ENCODE measurements around the gene TIMM10B. TPM values are rescaled to one million over a fixed set of nuclear protein-coding genes. Genes with fewer than 3 reads are reported as not detected.

The TIMM10B gene
- polyA plus RNA-seq, 1 donor from 2014 or later = 24.9 TPM

GRCh38 chr11:6442441-6442840 lies 38.9 kb upstream of the TIMM10B start:
- Histone ChIP-seq H3K4me2 (ENCODE audit: low read length) (no peak overlapping the region), H3K9me2 (ENCODE audit: insufficient read depth, low read length) (no peaks in the 10 kb centered on the region), H3K4me3 (ENCODE audit: low read length) (no peak overlapping the region), H3K27me3 (ENCODE audit: insufficient read depth, low read depth, low read length) (no peaks in the 10 kb centered on the region), H3F3A (ENCODE audit: insufficient read depth, low read length, poor library complexity, severe bottlenecking) (no peaks in the 10 kb centered on the region), H3K27ac (ENCODE audit: low read length) (no peak overlapping the region), H3K9me3 (ENCODE audit: low read length) (no peaks in the 10 kb centered on the region), H4K20me1 (ENCODE audit: insufficient read depth) (no peaks in the 10 kb centered on the region), H3K79me2 (replicated peaks; ENCODE audit: insufficient read depth, low read length) (no peaks in the 10 kb centered on the region), H2AFZ (ENCODE audit: low read depth, low read length) (no peak overlapping the region), H3K36me3 (ENCODE audit: insufficient read depth, low read length) (no peaks in the 10 kb centered on the region), H3K9ac (ENCODE audit: low read length) (no peak overlapping the region)
- TF ChIP-seq TAF1 (IDR thresholded peaks at IDR 0.05; ENCODE audit: low read depth) = no peak
- no peak for TF ChIP-seq POLR2AphosphoS5 (IDR thresholded peaks at IDR 0.05)
- no peak for TF ChIP-seq REST (IDR thresholded peaks at IDR 0.05; ENCODE audit: borderline replicate concordance)
- no peak for TF ChIP-seq EP300 (conservative IDR thresholded peaks at IDR 0.05; ENCODE audit: poor library complexity, severe bottlenecking)
- no peak for TF ChIP-seq SMC3 (conservative IDR thresholded peaks at IDR 0.05; ENCODE audit: poor library complexity)
- TF ChIP-seq CTCF (IDR thresholded peaks at IDR 0.05; ENCODE audit: poor library complexity, severe bottlenecking) = no peak
- no peak for TF ChIP-seq RAD21 (conservative IDR thresholded peaks at IDR 0.05)
- TF ChIP-seq MXI1 (conservative IDR thresholded peaks at IDR 0.05; ENCODE audit: poor library complexity, severe bottlenecking) = no peak
- TF ChIP-seq EZH2 (IDR thresholded peaks at IDR 0.05; ENCODE audit: borderline replicate concordance, insufficient read depth, low read length, poor library complexity, severe bottlenecking) = no peak

GRCh38 chr11:6443269-6444003 lies 37.9 kb upstream of the TIMM10B start:
- no peak for TF ChIP-seq REST (IDR thresholded peaks at IDR 0.05; ENCODE audit: borderline replicate concordance)
- peak; percentile 65 for TF ChIP-seq RAD21 (conservative IDR thresholded peaks at IDR 0.05)
- peak; percentile 70 for TF ChIP-seq SMC3 (conservative IDR thresholded peaks at IDR 0.05; ENCODE audit: poor library complexity)
- TF ChIP-seq EZH2 (IDR thresholded peaks at IDR 0.05; ENCODE audit: borderline replicate concordance, insufficient read depth, low read length, poor library complexity, severe bottlenecking) = no peak
- peak; percentile 67 for TF ChIP-seq CTCF (IDR thresholded peaks at IDR 0.05; ENCODE audit: poor library complexity, severe bottlenecking)

More at GRCh38 chr11:6443269-6444003, 37.9 kb upstream of the TIMM10B start:
- H4K20me1 ChIP-seq (ENCODE audit: insufficient read depth) = no peaks in the 10 kb centered on the region
- no peak overlapping the region for H3K4me3 ChIP-seq (ENCODE audit: low read length)
- no peaks in the 10 kb centered on the region for H3K9me2 ChIP-seq (ENCODE audit: insufficient read depth, low read length)
- no peaks in the 10 kb centered on the region for H3K79me2 ChIP-seq (replicated peaks; ENCODE audit: insufficient read depth, low read length)
- no peaks in the 10 kb centered on the region for H3K36me3 ChIP-seq (ENCODE audit: insufficient read depth, low read length)
- no peak overlapping the region for H3K27ac ChIP-seq (ENCODE audit: low read length)
- no peaks in the 10 kb centered on the region for H3F3A ChIP-seq (ENCODE audit: insufficient read depth, low read length, poor library complexity, severe bottlenecking)
- H3K9me3 ChIP-seq (ENCODE audit: low read length) = no peaks in the 10 kb centered on the region
- H3K9ac ChIP-seq (ENCODE audit: low read length) = no peak overlapping the region
- H2AFZ ChIP-seq (ENCODE audit: low read depth, low read length) = no peak overlapping the region
- H3K27me3 ChIP-seq (ENCODE audit: insufficient read depth, low read depth, low read length) = no peaks in the 10 kb centered on the region
- H3K4me2 ChIP-seq (ENCODE audit: low read length) = no peak overlapping the region

All from neural cell (in vitro differentiated cells).